GM21717 (cell line): ENCODE measurements around the gene TOLLIP.

Experiments
- ATAC-seq: cut with Tn5 transposase; IDR thresholded peaks from one replicate; pipeline ENCODE4 v1.9.1; 2021; ENCODE audit warnings: mild to moderate bottlenecking, moderate library complexity; ENCODE audit not compliant: unreplicated experiment

The TOLLIP gene

DNA sequence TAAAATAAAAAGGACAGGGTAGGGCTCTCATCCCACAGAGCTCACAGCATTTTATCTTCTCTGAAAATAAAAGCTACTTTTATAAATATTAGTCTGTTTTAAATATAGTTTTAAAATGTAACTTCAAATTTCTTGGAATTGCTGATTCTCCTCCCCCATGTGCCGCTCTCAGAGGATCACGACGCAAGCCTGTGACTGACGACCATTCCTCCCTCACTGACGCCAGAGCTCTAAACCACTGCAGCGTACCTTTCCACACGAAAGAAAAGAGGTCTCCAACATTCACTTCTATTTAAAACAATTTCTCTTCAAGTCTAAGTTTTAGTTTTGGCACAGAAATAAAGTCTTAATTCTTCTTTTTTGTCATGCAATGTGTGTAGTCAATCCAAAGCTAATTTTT is 9.3 kb downstream of the TOLLIP start:
- ATAC-seq, result no peak

DNA sequence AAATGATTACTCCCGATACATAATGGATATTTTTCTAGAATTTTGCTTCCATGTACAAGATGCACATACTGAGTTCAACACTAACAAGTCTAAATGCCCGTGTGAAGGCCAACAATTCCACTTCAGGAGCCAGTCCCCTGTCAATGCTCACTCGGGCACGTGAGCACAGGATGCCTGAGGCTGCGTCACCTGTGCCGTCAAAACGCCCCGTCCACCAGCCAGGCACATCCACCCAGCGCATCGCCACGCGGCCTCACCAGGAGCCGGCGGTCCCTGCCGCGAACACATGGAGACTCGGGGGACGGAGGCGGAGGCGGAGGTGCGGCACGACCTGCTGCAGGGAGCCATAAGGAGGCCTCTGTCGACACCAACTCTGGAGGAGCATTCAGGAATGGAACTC is 9.8 kb downstream of the TOLLIP start:
- no peak for ATAC-seq

DNA sequence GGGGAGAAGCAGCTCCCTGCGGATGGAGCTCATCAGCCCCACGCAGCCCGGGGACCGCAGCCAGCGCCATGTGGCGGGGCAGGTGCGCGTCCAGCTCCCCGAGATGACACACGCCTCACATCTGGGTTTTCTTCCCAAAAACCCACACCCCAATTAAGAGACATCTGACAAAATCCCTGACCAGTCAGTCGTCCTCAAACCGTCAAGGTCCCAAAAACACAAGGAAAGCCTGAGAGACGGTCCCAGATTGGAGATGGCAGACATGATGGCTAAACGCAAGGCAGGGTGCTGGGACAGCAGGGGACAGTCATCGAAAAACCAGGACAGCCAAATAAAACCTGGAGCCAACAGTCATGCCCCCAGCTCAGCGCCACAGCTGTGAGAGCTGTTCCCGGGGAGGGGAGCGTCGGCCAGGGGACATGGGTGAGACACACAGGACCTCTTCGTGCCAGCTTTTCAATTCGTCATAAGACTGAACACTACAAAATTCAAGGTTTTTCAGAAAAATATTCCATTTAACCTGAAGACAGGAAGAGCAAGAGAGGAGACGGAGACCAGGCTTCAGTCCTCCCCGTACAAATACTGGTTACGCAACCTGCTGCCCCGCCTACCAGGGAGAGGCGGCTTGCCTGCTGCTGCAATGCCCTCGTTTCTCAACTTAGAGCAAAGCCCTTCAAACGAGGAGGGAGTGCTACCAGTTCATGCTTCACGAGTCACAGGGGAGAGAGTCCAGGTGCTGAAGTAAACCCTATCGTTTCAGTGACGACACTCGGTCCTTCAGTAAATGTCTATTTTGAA is 10.5 kb downstream of the TOLLIP start:
- ATAC-seq, result no peak

DNA sequence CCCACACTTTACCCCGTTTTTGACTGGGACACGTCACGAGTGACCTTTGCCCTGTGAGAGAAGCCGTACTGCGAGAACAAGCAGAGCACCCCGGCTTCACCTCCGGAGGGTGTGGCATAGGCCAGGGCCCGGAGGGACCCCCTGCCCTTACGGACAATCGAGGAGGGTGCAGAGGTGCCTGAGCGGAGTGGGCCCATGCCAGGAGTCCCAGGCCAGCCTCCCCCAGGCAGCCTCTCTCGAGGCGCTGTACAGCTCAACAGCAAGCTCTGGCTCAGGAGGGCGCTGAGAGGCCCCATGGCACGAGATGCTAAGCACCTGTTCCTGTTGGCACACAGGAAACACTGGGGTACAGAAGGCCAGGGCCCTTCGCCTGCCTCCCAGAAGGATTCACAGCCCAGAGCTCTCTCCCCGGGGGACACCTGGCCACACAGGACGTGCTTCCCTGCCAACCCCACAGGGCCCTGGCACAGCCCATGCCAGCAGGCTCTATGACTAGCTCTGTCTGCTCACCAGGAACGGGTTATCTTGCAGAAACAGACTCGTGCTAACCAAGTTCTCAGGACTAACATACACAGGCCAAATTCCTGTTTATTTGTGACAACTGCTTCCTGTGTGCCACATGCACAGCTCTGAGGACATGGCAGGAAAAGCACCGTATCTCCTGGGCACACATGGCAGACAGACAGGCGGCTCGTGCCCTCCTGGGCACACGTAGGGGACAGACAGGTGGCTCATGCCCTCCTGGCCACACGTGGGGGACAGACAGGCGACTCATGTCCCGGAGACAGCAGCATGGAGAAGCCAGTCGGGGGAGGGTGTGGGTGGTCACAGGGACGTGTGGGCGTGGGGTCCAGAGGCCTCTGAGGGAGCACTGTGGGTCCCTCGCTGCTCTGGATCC is 11.6 kb downstream of the TOLLIP start:
- no peak for ATAC-seq

DNA sequence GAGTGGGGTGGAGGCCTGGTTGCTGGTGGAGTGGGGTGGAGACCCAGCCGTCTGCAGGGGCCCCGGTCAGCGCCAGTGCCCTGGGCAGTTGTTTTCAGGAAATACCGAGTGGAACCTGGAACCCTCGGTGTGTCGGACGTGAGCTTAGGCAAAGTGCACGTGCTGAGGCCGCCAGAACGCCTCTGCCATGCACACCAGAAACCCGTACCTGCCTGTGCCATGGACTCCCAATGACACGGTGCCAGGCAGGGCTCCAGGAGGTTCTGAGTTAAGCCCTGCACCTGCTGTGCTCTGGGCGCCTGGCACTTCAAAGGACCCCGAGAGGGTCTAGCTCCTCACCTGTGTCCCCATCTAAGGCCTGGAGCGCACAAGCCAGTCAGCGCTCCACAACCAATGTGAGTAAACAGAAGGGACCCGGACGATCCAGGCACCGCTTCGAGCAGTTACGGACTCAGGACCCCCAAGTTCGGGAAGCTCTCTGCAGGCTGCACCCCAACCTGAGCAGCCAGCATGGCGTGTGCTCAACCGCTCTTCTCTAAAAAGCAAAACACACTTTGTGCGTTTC is 12.3 kb downstream of the TOLLIP start:
- no peak for ATAC-seq

DNA sequence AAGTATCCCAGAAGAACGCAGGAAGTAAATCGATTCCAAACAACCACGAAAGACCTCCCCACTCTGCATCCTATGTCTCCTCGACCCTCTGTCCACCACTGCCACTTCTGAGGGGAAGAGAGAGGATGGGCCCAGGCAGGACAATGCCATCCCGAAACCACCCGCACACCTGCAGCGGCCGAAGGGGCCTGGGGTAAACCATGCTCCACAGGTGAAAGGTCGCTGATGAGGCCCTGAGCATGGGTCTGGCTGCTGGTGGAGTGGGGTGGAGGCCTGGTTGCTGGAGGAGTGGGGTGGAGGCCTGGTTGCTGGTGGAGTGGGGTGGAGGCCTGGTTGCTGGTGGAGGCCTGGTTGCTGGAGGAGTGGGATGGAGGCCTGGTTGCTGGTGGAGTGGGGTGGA is 13.1 kb downstream of the TOLLIP start:
- no peak for ATAC-seq

DNA sequence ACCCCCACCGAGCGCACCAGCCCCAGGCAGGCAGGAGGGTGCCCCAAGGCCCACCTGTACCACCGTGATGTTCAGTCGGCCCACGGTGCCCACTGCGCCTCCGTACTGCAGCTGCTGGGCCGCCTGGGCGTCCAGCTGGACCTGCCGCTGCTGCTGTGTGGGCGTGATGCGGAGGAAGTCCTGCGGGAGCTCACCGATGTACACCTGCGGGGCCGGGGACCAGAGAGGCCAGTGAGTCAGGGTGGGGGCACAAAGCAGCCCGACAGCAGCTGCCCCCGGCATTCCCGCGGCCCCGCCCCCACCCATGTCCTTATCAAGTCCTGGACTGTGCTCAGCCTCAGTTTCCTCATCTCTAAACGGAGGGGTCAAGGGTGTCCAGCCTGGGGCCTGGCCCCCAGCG is 13.8 kb downstream of the TOLLIP start:
- ATAC-seq, result no peak

DNA sequence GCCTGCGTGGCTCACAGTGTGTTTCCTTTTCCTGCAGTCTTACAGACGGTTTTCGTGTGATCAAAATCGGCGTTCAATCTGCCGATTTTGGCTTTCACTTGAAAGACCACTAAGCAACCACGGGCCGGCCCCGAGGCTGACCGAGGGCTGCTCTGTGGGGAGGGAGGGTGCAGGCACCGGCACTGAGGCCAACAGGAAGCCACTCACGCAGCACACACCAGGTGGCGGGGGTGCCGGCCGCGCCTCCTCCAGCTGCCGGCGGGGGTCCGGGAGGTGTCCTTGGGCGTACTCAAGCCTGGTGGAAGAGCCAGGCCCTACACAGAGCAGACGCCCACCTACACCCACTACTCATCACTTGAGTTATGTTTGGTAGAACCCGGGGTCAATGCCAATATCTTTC is 14.3 kb downstream of the TOLLIP start:
- no peak for ATAC-seq

DNA sequence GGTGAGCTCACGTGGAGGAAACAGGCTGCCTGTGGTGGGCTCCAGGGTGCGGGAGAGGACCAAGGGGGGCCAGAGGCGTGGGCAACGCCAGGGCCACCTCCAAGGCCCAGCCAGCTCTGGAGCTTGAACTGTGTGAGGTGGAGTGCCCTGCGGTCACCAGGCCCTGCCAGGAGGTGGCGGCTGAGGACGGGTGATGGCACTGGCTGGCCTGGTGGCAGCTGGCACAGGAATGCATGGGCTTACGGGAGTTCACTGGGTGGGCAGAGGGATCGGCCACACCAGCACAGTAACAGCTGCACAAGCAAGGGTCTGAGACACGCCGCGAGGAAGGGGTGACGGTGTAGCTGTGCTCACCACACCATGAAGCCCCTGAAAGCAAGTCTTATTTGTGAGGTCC is 15.8 kb downstream of the TOLLIP start:
- no peak for ATAC-seq

DNA sequence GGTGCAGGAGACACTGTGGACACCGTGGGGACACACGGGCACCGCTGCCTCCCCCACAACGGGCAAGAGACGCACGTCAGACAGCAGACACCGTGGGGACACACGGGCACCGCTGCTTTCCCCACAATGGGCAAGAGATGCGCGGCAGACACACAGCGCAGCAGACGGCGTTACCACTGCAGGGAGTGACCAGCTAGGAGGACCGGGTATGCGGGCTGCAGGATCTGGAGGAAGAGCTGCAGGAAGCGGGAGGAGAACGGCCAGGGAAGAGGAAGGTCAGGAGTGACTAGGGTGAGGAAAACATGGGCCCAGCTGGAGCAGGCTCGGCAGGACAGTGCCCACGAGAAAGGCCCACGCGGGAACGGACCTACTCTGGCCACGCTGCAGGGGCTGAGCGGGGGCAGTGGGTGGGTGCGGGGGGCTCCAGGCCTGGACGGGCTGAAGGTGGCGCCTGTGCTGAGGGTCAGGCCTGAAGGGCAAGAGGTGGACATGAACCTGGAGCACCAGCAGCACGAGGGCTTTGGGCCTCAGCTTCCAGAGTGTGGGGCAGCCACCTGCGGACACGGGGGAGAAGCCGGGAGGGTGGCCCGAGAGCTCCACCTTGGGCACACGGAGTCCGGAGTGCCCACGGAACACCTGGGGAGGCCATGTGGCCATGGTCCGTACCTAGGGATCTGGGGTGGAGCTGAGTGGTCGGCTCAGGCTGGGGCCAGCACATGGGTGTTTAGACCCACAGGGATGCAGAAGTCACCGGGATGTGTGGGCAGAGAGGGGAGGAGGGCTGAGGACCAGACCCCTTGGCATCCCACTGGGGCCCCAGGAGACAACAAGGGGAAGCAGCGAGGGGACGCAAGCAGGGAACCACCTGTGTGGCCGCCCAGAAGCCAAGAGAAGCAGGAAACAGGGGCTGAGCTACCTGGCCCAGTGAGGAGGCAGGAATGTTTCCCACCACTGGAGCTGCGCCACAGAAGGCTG is 16.5 kb downstream of the TOLLIP start:
- ATAC-seq, result no peak

DNA sequence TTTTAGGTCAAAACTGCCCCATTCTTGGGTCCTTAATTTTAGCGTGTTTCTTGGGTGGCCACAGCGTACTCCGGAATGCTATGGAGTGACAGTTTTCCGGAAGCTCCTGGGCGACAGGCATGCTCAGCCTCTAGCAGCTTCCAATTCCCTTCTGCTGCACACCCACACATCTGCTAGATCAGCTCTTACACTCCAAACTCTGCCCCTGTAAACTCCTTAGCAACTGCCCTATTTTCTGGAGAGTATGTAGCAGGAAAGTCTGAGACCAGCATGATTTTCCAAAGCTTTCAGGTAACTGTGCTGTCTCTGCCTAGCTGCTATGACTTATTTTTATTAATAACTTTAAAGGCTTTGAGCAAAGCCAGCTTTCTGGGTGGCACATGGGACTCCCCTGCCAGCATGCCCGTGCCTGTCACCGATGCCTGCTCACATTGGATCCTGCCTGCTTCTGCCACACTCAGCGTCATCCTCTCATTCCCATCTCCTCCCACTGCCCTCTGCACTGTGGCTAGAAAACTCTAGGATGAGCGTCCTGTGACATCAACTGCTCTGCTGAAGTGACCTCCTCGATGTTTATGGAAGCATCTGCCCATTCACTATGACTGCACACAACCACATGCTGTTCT is 17.3 kb downstream of the TOLLIP start:
- ATAC-seq, result no peak

DNA sequence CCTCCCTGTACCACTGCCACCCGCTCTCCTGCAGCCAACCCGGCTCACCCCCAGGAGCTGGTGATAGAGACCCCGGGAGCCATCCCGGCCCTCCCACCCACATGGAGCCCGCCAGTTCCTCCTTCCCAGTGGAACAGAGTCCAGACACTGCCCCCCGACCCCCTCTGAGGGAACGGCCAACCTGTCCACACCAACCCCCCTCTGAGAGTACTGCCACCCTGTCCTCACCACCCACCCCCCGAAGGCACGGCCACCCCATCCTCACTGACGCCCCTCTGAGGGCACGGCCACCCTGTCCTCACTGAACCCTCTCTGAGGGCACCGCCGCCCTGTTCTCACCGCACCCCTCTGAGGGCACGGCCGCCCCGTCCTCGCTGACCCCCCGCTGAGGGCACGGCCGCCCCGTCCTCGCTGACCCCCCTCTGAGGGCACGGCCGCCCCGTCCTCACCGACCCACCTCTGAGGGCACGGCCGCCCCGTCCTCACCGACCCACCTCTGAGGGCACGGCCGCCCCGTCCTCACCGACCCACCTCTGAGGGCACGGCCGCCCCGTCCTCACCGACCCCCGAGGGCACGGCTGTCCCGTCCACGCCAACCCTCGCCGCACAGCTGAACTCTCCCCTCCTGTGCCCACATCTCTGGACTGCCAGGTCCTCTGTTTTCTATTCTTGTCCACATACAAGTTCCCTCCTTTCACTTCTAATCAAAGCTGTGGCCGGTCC is 18.0 kb downstream of the TOLLIP start:
- ATAC-seq, result no peak

DNA sequence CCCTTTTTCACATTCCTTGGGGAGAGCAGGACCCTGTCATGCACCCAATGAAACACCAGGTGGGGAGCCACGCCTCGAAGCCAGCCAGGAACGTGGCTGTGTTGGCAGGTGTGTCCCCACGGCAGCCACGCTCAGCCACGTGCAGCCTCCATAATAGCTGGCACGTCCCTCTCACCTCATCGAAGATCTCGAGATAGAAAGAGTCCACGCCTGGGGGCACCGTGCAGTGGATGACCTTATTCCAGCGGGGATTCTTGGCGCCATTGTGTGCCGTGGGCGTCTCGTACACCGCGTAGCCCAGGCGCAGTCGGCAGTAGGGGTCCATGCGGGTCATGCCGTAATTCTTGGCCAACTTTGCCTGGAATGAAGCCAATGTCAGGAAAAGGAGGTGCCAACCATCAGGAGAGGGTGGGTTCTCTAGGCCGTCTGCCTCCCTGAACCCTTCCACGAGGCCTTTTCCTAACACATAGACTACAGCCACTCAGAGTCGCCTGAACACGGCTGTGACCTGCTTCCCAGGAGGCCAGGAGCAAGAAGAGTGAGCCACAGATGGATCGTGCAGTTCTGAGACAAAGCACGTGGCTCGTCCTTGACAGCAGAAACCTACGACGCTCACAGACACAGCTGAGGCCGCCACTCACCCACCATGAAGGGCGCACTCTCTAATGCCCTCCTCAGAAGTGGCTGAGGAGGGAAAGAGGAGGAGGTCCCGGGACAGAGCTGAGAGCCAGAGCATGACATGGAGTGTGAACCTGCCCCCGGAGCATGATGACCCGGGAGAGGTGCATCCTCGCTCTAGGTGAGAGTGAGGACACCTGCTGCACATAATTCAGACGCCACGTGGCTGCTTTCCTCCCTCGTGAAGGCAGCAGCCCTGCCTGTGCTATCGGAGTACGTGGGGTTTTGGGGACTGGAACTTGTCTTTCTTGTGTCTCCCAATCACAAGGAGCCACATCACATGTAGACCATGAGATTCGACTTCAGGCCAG is 19.1 kb downstream of the TOLLIP start:
- no peak for ATAC-seq

DNA sequence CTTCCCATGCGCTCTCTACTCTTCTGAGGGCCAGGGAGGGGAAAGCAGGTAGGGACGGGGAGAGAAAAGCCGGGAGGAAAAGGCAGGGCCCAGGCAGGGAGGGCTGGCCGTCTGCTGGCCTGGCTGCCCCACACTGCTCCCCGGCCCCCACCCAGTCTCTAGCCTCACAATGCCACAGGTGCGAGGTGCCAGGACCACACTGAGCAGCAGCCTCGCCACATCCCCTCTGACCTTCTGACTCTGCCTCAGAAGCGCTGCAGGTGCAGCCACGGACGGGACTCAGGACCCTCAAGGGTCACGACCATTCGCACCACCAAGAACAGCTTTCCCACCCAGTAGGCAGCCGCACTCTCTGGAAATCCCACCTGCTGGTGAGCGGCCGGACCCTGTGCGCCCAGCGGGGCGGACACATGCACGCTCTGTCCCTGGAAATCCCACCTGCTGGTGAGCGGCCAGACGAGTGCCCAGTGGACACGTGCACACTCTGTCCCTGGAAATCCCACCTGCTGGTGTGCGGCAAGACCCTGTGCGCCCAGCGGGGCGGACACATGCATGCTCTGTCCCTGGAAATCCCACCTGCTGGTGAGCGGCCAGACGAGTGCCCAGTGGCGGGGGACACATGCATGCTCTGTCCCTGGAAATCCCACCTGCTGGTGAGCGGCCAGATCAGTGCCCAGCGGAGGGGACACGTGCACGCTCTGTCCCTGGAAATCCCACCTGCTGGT is 20.1 kb downstream of the TOLLIP start:
- ATAC-seq, result no peak

DNA sequence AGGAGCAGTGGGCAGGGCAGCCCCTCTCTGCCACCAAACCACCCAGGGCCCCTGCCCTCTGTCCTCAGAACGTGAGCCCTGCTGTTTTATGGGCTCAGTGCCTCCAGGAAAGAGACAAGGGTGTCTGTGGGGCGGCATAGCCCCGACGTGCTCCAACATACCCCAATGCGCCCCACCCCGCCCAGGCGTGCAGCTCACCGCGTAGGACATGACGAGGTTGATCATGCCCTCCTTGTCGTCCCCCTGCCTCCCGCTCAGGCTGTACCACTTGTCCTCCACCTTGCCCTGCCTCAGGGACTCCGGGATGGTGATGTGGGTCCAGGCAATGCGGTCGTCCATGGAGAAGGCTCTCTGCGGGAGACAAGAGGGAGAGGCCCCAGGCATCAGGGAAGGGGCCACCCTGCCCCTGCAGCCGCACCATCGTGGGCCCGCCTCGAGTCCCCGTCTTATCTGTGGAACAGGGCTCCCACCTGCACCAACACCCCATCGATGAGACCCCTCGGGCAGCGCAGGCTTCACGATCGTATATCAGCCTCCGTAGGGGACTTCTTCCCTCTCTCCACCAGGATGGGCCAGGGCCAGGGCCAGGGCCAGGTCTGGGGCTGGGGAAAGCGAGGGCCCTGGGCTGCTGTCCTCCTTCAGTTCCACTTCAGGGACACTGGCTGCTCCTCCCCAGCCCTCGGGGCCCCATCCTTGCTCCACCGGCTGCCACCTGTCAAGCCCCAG is 20.8 kb downstream of the TOLLIP start:
- no peak for ATAC-seq

DNA sequence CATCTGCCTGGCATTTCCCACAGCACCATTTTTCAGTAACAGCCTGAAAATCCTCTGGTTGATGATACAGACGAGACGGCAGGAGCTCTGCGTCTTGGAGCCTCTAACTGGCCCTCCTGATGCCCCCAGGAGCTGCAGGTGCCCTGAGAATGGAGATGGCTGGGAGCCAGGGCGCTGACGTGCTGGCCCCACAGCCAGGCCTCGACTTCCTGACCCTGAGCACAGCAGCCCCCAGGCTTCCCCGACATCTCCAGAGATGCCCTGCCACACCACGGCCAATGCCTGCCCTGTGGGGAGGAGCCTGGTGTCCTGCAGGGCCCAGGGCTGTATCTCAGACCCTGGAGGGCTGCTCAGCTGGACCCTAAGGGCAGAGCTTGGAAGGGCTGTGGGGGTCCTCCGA is 21.5 kb downstream of the TOLLIP start:
- ATAC-seq, result no peak

DNA sequence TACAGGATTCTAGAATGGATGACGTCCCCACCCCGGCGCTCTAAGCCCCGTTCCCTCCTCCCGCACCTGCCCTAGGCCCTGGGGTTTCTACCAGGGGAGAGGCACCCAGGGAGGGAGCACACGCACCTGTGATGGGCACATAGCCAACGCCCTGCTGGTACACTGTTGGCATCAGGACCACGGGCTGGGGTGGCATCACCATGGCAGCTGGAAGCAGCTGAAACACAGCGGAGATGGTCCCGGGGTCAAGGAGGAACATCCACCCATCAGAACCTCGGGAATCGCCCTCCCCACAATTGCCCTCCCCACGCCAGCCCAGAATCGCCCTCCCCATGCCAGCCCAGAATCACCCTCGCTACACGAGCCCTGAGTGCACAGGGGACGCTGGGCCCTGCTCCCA is 23.6 kb downstream of the TOLLIP start:
- ATAC-seq, result no peak
